ENCODE measurements around the gene XAGE1A.
"Not testable (repeated sequence)": the region's sequence is repeated elsewhere in the genome, so short reads cannot be mapped to it uniquely, and the experiment has no call there.

The XAGE1A gene

GRCh38 chrX:52548769-52549168 lies 53.2 kb downstream of the XAGE1A start:
- H3K4me3 Mint-ChIP-seq; H3K9me3 Mint-ChIP-seq; H3K27ac Mint-ChIP-seq; H3K36me3 Mint-ChIP-seq (ENCODE audit: low read depth); H3K4me1 Mint-ChIP-seq (ENCODE audit: low read depth); DNase-seq: not testable (repeated sequence)
- peaks cover 68% of the 10 kb centered on the region for H3K27me3 Mint-ChIP-seq

Data from activated T-cell treated with anti-CD3 and anti-CD28 coated beads, Interleukin-2, amount 50 U/mL, for 24 hours (primary cell).